ENCODE results near the gene LIN9.

GRCh38 chr1:226344441-226345259 is 35.7 kb upstream of the LIN9 start:
- TF ChIP-seq REST (IDR thresholded peaks at IDR 0.05; ENCODE audit: low read depth): no peak
- TF ChIP-seq MAX (IDR thresholded peaks at IDR 0.05): no peak
- no peak for TF ChIP-seq EP300 (IDR thresholded peaks at IDR 0.05; ENCODE audit: borderline replicate concordance)
- no peak for TF ChIP-seq RAD21 (IDR thresholded peaks at IDR 0.05; ENCODE audit: low read depth)
- no peak for TF ChIP-seq NFIC (IDR thresholded peaks at IDR 0.05)
- TF ChIP-seq ZBTB7A (IDR thresholded peaks at IDR 0.05; ENCODE audit: low read depth): no peak
- no peak for TF ChIP-seq TCF12 (IDR thresholded peaks at IDR 0.05; ENCODE audit: low read depth)
- TF ChIP-seq FOXM1 (IDR thresholded peaks at IDR 0.05; ENCODE audit: borderline replicate concordance, low read depth): no peak
- no peak for TF ChIP-seq CREB1 (IDR thresholded peaks at IDR 0.05; ENCODE audit: low read depth)
- TF ChIP-seq YY1 (IDR thresholded peaks at IDR 0.05; ENCODE audit: low read depth): no peak
- no peak for TF ChIP-seq CEBPB (IDR thresholded peaks at IDR 0.05)
- TF ChIP-seq TEAD4 (IDR thresholded peaks at IDR 0.05): no peak
- TF ChIP-seq USF1 (IDR thresholded peaks at IDR 0.05): no peak
